Large intestine (tissue), 12 donors: ENCODE results near the gene MYH14. TPM values are rescaled to one million over a fixed set of nuclear protein-coding genes. Genes with fewer than 3 reads are reported as not detected.

ENCODE experiments used
- DNase-seq, 2 donors: peaks; one replicate each; pipeline versions ENCODE4 v3.0.0 to v3.0.0-alpha.2; 2013
- H3K27ac ChIP-seq: one replicate; pipeline ENCODE4 v1.5.1; 2013; ENCODE audit warnings: low read length
- H3K27me3 ChIP-seq: 2 replicates; pipeline ENCODE4 v1.6.1; 2013; ENCODE audit warnings: low read length; ENCODE audit not compliant: control insufficient read depth, insufficient read depth
- H3K36me3 ChIP-seq: 2 replicates; pipeline ENCODE4 v1.6.1; 2013; ENCODE audit warnings: low read length; ENCODE audit not compliant: control insufficient read depth, insufficient read depth
- H3K4me1 ChIP-seq: one replicate; pipeline ENCODE4 v1.6.1; 2013; ENCODE audit warnings: low read length; ENCODE audit not compliant: control insufficient read depth, insufficient read depth
- H3K4me3 ChIP-seq: one replicate; pipeline ENCODE4 v1.5.1; 2013; ENCODE audit warnings: low read length
- H3K9me3 ChIP-seq: one replicate; pipeline ENCODE4 v1.6.1; 2013; ENCODE audit warnings: mild to moderate bottlenecking, low read depth, low read length, moderate library complexity; ENCODE audit not compliant: control insufficient read depth
- WGBS: methylation state at CpG from one replicate; pipeline ENCODE4 v1.1.5; 2013; ENCODE audit warnings: low lambda C conversion rate; ENCODE audit not compliant: insufficient coverage; 5-methylcytosine and 5-hydroxymethylcytosine counted together
- long read RNA-seq, 11 donors: transcript quantifications; one replicate each; lab custom pipeline, GENCODE V29; 2026
- polyA plus RNA-seq: library from polyadenylated mRNA; unstranded; fragments of 120-200 nt; gene quantifications from one replicate; pipeline ENCODE4 v1.2.1, GENCODE V29; 2013

MYH14 gene
- polyA plus RNA-seq, result 221 TPM
- long read RNA-seq, donor 1, full-length matches to known transcripts, result 20 of 20 reads
- long read RNA-seq, donor 1, partial matches to known transcripts, result 0 of 20 reads
- long read RNA-seq, donor 1, other reads (novel, unspliced or antisense), result 0 of 20 reads
- long read RNA-seq, donor 2, full-length matches to known transcripts, result 66 of 94 reads
- long read RNA-seq, donor 2, partial matches to known transcripts, result 28 of 94 reads
- long read RNA-seq, donor 2, other reads (novel, unspliced or antisense), result 0 of 94 reads
- long read RNA-seq, donor 3, full-length matches to known transcripts, result 81 of 81 reads
- long read RNA-seq, donor 3, partial matches to known transcripts, result 0 of 81 reads
- long read RNA-seq, donor 3, other reads (novel, unspliced or antisense), result 0 of 81 reads
- long read RNA-seq, donor 4, transcript MYH14-207 (1 exons, 2,225 nt), result major isoform, 5 of 5 reads
- long read RNA-seq, donor 4, partial matches to known transcripts, result 0 of 5 reads
- long read RNA-seq, donor 4, other reads (novel, unspliced or antisense), result 0 of 5 reads
- long read RNA-seq, donor 5, full-length matches to known transcripts, result 18 of 18 reads
- long read RNA-seq, donor 5, partial matches to known transcripts, result 0 of 18 reads
- long read RNA-seq, donor 5, other reads (novel, unspliced or antisense), result 0 of 18 reads
- long read RNA-seq, donor 6, full-length matches to known transcripts, result 58 of 83 reads
- long read RNA-seq, donor 6, partial matches to known transcripts, result 25 of 83 reads
- long read RNA-seq, donor 6, other reads (novel, unspliced or antisense), result 0 of 83 reads
- long read RNA-seq, donor 7, transcript MYH14-207 (1 exons, 2,225 nt), result major isoform, 9 of 9 reads
- long read RNA-seq, donor 7, partial matches to known transcripts, result 0 of 9 reads
- long read RNA-seq, donor 7, other reads (novel, unspliced or antisense), result 0 of 9 reads
- long read RNA-seq, donor 8, full-length matches to known transcripts, result 64 of 78 reads
- long read RNA-seq, donor 8, partial matches to known transcripts, result 14 of 78 reads
- long read RNA-seq, donor 8, other reads (novel, unspliced or antisense), result 0 of 78 reads
- long read RNA-seq, donor 9, full-length matches to known transcripts, result 17 of 17 reads
- long read RNA-seq, donor 9, partial matches to known transcripts, result 0 of 17 reads
- long read RNA-seq, donor 9, other reads (novel, unspliced or antisense), result 0 of 17 reads
- long read RNA-seq, donor 10, full-length matches to known transcripts, result 48 of 54 reads
- long read RNA-seq, donor 10, partial matches to known transcripts, result 6 of 54 reads
- long read RNA-seq, donor 10, other reads (novel, unspliced or antisense), result 0 of 54 reads
- long read RNA-seq, donor 11, transcript MYH14-207 (1 exons, 2,225 nt), result major isoform, 34 of 47 reads
- long read RNA-seq, donor 11, partial matches to known transcripts, result 11 of 47 reads
- long read RNA-seq, donor 11, other reads (novel, unspliced or antisense), result 0 of 47 reads

GRCh38 chr19:50203281-50204080, at the start of gene MYH14:
TSS of gene MYH14 (plus strand) at chr19:50203622. CDS start at chr19:50210366, 6,744 bp downstream.
- Histone ChIP-seq H3K36me3 (peaks cover 14% of the 10 kb centered on the region), H3K27ac (peak within 1 kb of the TSS; percentile 99), H3K9me3 (no peaks in the 10 kb centered on the region), H3K27me3 (peaks cover 2% of the 10 kb centered on the region), H3K4me3 (peak within 1 kb of the TSS; percentile 50), H3K4me1 (peaks cover 44% of the 10 kb centered on the region)
- no CpG with 5 or more reads among the region's 78 CpGs for WGBS
- peak; percentile 93 to 95 for DNase-seq

GRCh38 chr19:50154529-50154928, 48.9 kb upstream of the MYH14 start:
- H3K4me3 ChIP-seq, result no peak overlapping the region
- H3K4me1 ChIP-seq, result no peaks in the 10 kb centered on the region
- WGBS, result no CpG with 5 or more reads among the region's 16 CpGs
- no peaks in the 10 kb centered on the region for H3K9me3 ChIP-seq
- no peak for DNase-seq
- H3K27me3 ChIP-seq, result peaks cover 10% of the 10 kb centered on the region
- no peaks in the 10 kb centered on the region for H3K36me3 ChIP-seq
- no peak overlapping the region for H3K27ac ChIP-seq

GRCh38 chr19:50155520-50156109, 47.8 kb upstream of the MYH14 start:
- Histone ChIP-seq H3K4me1 (no peaks in the 10 kb centered on the region), H3K27me3 (peaks cover 9% of the 10 kb centered on the region)
- 100% methylated on average over 1 of the region's 8 CpGs for whole genome bisulfite sequencing

GRCh38 chr19:50158577-50158976, 44.8 kb upstream of the MYH14 start:
- H3K9me3 ChIP-seq, result peaks cover 5% of the 10 kb centered on the region
- H3K27ac ChIP-seq, result no peak overlapping the region
- no peaks in the 10 kb centered on the region for H3K4me1 ChIP-seq
- H3K4me3 ChIP-seq, result no peak overlapping the region
- no peaks in the 10 kb centered on the region for H3K36me3 ChIP-seq
- H3K27me3 ChIP-seq, result peaks cover 8% of the 10 kb centered on the region
- DNase-seq, result no peak

More at GRCh38 chr19:50155520-50156109, 47.8 kb upstream of the MYH14 start:
- Histone ChIP-seq H3K36me3 (no peaks in the 10 kb centered on the region), H3K27ac (no peak overlapping the region), H3K4me3 (no peak overlapping the region), H3K9me3 (no peaks in the 10 kb centered on the region)
- DNase-seq, result no peak

DNA sequence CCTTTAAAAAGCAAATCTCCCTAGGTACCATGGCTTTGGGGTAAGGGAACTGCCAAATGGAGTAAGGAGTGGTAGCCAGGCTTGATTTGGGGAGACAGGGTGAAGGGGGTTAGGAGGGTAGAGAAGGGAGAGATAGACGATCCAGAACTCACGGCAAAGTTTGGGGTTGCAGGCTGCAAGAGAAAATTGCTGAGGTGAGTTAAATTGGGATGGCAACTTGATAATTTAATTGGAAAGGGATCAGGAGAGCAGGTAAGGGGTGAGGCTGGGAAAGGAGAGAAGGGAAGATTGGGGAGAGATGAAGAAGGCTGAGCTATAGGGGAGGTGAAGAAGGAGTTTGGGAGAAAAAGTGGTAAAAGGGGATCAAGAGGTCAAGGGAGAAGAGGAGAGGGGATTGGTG, 44.3 kb upstream of the MYH14 start:
- Histone ChIP-seq H3K4me1 (no peaks in the 10 kb centered on the region), H3K4me3 (no peak overlapping the region), H3K36me3 (no peaks in the 10 kb centered on the region), H3K9me3 (peaks cover 5% of the 10 kb centered on the region), H3K27ac (no peak overlapping the region), H3K27me3 (peaks cover 8% of the 10 kb centered on the region)
- no peak for DNase-seq
- 95% methylated on average over 2 of the region's 2 CpGs for WGBS

- DNase-seq, result peak in 1 of 2 donors; percentile 35
- H3K27me3 ChIP-seq, result peaks cover 5% of the 10 kb centered on the region
- no peaks in the 10 kb centered on the region for H3K4me1 ChIP-seq
- H3K27ac ChIP-seq, result no peak within 1 kb of the TSS
- H3K36me3 ChIP-seq, result no peaks in the 10 kb centered on the region
- H3K9me3 ChIP-seq, result peaks cover 5% of the 10 kb centered on the region
- H3K4me3 ChIP-seq, result no peak within 1 kb of the TSS
- no CpG with 5 or more reads among the region's 26 CpGs for WGBS
These were observed 40.4 kb upstream of the MYH14 start, which contains the start of gene IZUMO2 for GRCh38 chr19:50162988-50163387. TSS of gene IZUMO2 (minus strand) at chr19:50163281. CDS start at chr19:50163194, 87 bp downstream.

DNA sequence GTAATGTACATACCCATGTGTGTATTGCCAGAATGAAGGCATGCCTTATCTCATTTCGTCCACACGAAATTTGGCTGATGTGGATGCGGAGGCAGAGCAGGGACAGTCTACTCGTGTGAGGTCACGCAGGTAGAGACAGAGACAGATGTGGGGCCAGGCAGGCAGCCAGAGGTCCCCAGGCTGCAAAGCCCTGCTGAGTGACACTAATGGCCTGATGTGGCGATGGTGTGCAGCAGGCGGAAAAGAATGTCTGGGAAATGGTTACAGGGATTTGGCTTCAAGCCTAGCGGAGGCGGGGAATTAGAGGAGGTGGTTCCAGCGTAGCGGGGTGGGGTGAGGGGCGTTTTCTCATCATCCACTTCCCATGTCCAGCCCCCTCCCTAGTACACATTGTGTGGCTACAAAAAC, 36.1 kb upstream of the MYH14 start:
- WGBS, result no CpG with 5 or more reads among the region's 12 CpGs
- H3K27ac ChIP-seq, result no peak overlapping the region
- no peak for DNase-seq

DNA sequence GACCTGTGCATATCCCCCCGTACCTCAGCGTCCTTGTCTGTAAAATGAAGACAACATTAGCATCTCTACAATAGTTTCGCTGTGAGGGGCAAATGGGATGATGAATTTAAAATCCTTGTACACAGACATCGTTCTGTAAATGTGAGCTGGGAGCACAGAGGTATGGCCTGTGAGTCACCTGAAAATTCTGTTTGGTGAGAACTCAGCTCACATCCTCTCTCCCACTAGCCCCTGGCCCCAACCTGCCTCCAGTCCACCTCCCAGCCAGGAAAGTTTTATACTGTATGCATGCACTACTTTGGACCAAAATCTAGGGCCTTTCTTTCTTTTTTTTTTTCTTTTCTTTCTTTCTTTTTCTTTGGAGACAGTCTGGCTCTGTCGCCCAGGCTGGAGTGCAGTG, 31.7 kb upstream of the MYH14 start:
- Histone ChIP-seq H3K4me3 (no peak overlapping the region), H3K27ac (peak overlapping the region; percentile 97), H3K4me1 (peaks cover 29% of the 10 kb centered on the region), H3K9me3 (no peaks in the 10 kb centered on the region), H3K27me3 (no peaks in the 10 kb centered on the region), H3K36me3 (no peaks in the 10 kb centered on the region)
- no peak for DNase-seq
- no CpG with 5 or more reads among the region's 5 CpGs for WGBS

More for the DNA sequence above, 36.1 kb upstream of the MYH14 start:
- H3K4me3 ChIP-seq, result no peak overlapping the region
- peaks cover 9% of the 10 kb centered on the region for H3K4me1 ChIP-seq
- H3K36me3 ChIP-seq, result no peaks in the 10 kb centered on the region
- H3K27me3 ChIP-seq, result peaks cover 5% of the 10 kb centered on the region
- H3K9me3 ChIP-seq, result peaks cover 5% of the 10 kb centered on the region

GRCh38 chr19:50172726-50173125, 30.7 kb upstream of the MYH14 start:
- Histone ChIP-seq H3K4me1 (peaks cover 30% of the 10 kb centered on the region), H3K4me3 (no peak overlapping the region), H3K27me3 (no peaks in the 10 kb centered on the region), H3K27ac (peak overlapping the region; percentile 97), H3K36me3 (no peaks in the 10 kb centered on the region), H3K9me3 (no peaks in the 10 kb centered on the region)
- DNase-seq, result no peak
